GM18907 (cell line): Measurements from ENCODE around the gene TIMP4.

Source experiments
- ATAC-seq: cut with Tn5 transposase; IDR thresholded peaks from one replicate; pipeline ENCODE4 v1.9.1; 2021; ENCODE audit warnings: mild to moderate bottlenecking, moderate library complexity; ENCODE audit not compliant: unreplicated experiment

Gene TIMP4

GRCh38 chr3:12107071-12107713 lies 51.5 kb downstream of the TIMP4 start:
- ATAC-seq: no peak
